Naive B cell (primary cell): ENCODE measurements around the gene TECRL. TPM values are rescaled to one million over a fixed set of nuclear protein-coding genes. Genes with fewer than 3 reads are reported as not detected.

Experiments used
- ATAC-seq, 2 donors: fragments of 150-1000 bp; cut with Tn5 transposase; 2 replicates each; pipeline ENCODE4 v1.10.0; 2021; ENCODE audit warnings: low read depth in 2 of 2, mild to moderate bottlenecking in 2 of 2, moderate library complexity in 2 of 2
- DNase-seq: peaks from one replicate; pipeline ENCODE4 v3.0.0; 2022
- H3K27ac Mint-ChIP-seq, 6 donors: one replicate each; pipeline ENCODE4 v1.8.0; 2020 to 2022; ENCODE audit warnings: mild to moderate bottlenecking in 6 of 6, mixed read lengths in 6 of 6, moderate library complexity in 5 of 6, inconsistent platforms in 2 of 6
- H3K27me3 Mint-ChIP-seq, 3 donors: one replicate each; pipeline ENCODE4 v1.8.0; 2021 to 2022; ENCODE audit warnings: mixed read lengths in 3 of 3, mild to moderate bottlenecking in 1 of 3
- H3K36me3 Mint-ChIP-seq, 2 donors: one replicate each; pipeline ENCODE4 v1.8.0; 2020 to 2022; ENCODE audit warnings: mixed read lengths in 2 of 2, inconsistent platforms in 1 of 2, mild to moderate bottlenecking in 1 of 2
- H3K4me1 Mint-ChIP-seq, 3 donors: one replicate each; pipeline ENCODE4 v1.8.0; 2020 to 2022; ENCODE audit warnings: mixed read lengths in 3 of 3, inconsistent platforms in 1 of 3, mild to moderate bottlenecking in 1 of 3, moderate library complexity in 1 of 3
- H3K4me3 Mint-ChIP-seq, 8 donors: one replicate each; pipeline ENCODE4 v1.8.0; 2020 to 2022; ENCODE audit warnings: mild to moderate bottlenecking in 8 of 8, mixed read lengths in 8 of 8, moderate library complexity in 8 of 8, inconsistent platforms in 2 of 8
- H3K9me3 Mint-ChIP-seq, 7 donors: one replicate each; pipeline ENCODE4 v1.8.0; 2020 to 2022; ENCODE audit warnings: mixed read lengths in 7 of 7, mild to moderate bottlenecking in 5 of 7, inconsistent platforms in 2 of 7, moderate library complexity in 1 of 7
- polyA plus RNA-seq, 6 donors: library from polyadenylated mRNA; unstranded; fragments of 300-500 nt; fragmentation: Illumina TruSeq; gene quantifications; one replicate each; pipeline ENCODE4 v1.2.3, GENCODE V29; 2021; ENCODE audit warnings: low read depth in 6 of 6

The TECRL gene, protein sequence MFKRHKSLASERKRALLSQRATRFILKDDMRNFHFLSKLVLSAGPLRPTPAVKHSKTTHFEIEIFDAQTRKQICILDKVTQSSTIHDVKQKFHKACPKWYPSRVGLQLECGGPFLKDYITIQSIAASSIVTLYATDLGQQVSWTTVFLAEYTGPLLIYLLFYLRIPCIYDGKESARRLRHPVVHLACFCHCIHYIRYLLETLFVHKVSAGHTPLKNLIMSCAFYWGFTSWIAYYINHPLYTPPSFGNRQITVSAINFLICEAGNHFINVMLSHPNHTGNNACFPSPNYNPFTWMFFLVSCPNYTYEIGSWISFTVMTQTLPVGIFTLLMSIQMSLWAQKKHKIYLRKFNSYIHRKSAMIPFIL
- not detected for polyA plus RNA-seq

DNA sequence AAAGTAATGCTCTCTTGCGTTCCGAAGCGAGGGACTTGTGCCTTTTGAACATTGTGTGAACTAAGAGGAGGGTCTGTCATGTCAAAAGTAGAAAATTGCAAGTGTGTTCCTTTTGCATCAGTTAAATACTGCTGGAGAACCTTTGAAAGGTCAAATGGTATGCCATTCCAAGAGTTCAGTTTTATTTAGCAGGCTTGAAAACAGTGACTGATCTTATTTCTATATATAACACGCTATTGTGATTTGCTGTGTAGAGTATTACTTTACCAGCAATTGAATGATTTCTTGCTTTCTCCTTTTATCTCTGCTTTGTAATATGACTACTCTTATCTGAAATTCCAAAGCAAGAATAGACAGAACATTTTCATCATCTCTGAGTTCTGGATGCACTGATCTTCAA, at the start of gene TECRL:
TSS of gene TECRL (minus strand) at position 151 of the 400 bp plus-strand sequence. CDS start at position 52, 99 bp downstream.
- Mint-ChIP-seq H3K4me3 (no peak within 1 kb of the TSS), H3K27me3 (no peaks in the 10 kb centered on the region), H3K4me1 (no peaks in the 10 kb centered on the region), H3K27ac (no peak within 1 kb of the TSS), H3K9me3 (no peaks in the 10 kb centered on the region), H3K36me3 (no peaks in the 10 kb centered on the region)
- DNase-seq (no peak), ATAC-seq (no peak)

DNA sequence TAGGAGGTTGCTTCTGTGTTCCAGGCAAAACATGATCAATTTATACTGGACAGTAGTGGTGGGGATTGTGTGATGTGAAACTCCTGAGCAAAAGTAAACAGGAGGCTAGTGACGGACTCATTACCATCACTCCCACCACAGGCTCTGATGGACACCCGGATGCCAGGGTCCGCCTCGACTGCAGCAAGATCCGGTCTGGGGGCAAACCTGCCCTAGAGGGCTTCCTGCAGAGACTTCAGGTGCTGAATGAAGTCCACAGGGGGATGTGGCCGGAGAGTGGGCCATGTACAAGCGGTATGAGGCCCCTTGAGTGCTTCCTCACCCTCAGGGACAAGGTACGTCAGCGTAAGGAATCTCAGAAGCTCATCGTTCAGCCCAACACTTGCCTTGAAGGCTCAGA, 23.4 kb upstream of the TECRL start:
- Mint-ChIP-seq H3K27ac (no peak overlapping the region), H3K4me3 (no peak overlapping the region), H3K9me3 (peaks cover 8 to 28% (median 18%) of the 10 kb centered on the region in 7 donors), H3K36me3 (peaks cover 0 to 5% of the 10 kb centered on the region in 2 donors), H3K4me1 (no peaks in the 10 kb centered on the region), H3K27me3 (no peaks in the 10 kb centered on the region)
- ATAC-seq = no peak
- no peak for DNase-seq

DNA sequence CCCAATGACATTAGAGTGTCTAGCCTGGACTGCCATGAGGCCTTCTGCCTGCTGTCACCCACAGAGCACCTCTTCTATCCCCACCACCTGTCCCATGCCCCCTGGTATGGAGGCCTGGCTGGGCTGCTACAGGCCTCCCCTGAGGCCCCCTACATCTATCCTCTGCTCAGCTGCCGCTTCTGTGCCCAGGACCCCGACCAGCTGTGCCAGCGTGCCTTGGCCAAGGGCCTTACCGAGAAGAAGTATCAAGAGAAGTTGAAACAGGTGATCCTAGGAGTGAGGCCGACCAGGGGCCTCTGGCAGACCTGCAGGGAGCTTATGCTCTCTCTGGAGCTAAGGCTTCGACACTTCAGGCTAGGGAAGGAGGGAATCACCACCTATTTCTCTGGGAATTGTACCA, 21.7 kb upstream of the TECRL start:
- peaks cover 0 to 5% of the 10 kb centered on the region in 2 donors for H3K36me3 Mint-ChIP-seq
- no peak overlapping the region for H3K4me3 Mint-ChIP-seq
- no peaks in the 10 kb centered on the region for H3K4me1 Mint-ChIP-seq
- H3K27me3 Mint-ChIP-seq = no peaks in the 10 kb centered on the region
- no peak for DNase-seq
- ATAC-seq = no peak
- no peak overlapping the region for H3K27ac Mint-ChIP-seq
- peaks cover 5 to 28% (median 16%) of the 10 kb centered on the region in 7 donors for H3K9me3 Mint-ChIP-seq

DNA sequence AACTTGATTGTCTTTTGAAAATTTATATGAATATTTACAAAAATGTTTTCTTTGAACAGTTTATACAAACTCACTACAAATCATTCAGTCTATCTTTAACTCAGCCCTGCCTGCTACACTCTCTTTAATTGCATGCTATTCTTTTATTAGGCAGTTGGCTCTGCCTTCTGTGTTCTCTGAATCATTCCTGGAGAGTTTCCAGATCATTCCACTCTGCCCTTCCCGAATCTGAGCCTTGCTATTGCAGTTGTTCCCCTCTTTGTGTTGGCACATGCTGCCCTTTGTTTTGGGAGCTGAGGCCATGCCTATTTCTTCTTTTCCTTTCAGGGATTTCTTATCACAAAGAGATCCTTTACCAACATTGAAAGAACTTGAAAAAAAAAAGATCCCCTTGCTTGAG, 8.7 kb upstream of the TECRL start:
- no peak overlapping the region for H3K4me3 Mint-ChIP-seq
- H3K4me1 Mint-ChIP-seq = no peaks in the 10 kb centered on the region
- H3K36me3 Mint-ChIP-seq = no peaks in the 10 kb centered on the region
- no peaks in the 10 kb centered on the region for H3K27me3 Mint-ChIP-seq
- H3K9me3 Mint-ChIP-seq = peaks cover 0 to 5% (median 0%) of the 10 kb centered on the region in 7 donors
- ATAC-seq = no peak
- H3K27ac Mint-ChIP-seq = no peak overlapping the region
- no peak for DNase-seq

DNA sequence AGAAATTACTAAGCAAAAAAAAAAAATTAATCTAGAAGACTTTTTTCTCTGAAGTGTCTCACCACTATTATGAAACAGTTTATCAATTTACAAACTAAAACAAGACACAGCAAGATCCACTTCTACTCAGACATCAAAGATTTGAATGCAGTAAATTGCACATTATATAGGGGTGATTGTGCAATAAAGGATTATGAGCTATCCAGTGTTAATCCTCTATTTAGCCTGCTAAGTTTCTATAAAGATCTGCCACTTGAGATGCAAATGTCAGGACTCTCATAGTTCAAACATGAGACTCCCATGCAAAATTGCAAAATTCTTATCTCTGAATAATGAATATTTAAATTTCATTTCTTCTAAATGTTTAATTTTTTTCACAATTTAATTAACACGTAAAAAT, 2.2 kb downstream of the TECRL start:
- DNase-seq = no peak
- Mint-ChIP-seq H3K27me3 (no peaks in the 10 kb centered on the region), H3K4me3 (no peak overlapping the region), H3K9me3 (no peaks in the 10 kb centered on the region), H3K4me1 (no peaks in the 10 kb centered on the region), H3K36me3 (no peaks in the 10 kb centered on the region), H3K27ac (no peak overlapping the region)
- ATAC-seq = no peak

DNA sequence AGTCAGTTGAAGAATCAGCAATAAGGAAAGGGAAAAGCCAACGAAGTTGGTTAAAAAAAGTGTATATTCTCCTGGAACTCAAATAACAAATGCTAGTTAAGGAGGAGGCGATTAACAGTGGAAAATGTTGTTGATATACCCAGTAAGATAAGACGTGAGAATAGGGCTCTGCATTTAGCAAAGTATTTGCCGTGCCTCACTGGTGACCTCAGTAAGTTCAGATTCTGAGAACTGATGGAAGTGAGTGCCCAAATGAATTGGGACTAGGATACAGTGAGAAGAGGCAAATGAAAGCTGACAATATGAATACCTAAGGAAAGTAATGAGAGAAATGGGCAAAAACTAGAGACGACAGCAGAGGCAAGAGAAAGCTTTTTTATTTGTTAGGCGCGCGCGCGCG, 3.5 kb downstream of the TECRL start:
- ATAC-seq = no peak
- Mint-ChIP-seq H3K4me3 (no peak overlapping the region), H3K27me3 (no peaks in the 10 kb centered on the region), H3K36me3 (no peaks in the 10 kb centered on the region), H3K27ac (no peak overlapping the region), H3K4me1 (no peaks in the 10 kb centered on the region), H3K9me3 (no peaks in the 10 kb centered on the region)
- no peak for DNase-seq

DNA sequence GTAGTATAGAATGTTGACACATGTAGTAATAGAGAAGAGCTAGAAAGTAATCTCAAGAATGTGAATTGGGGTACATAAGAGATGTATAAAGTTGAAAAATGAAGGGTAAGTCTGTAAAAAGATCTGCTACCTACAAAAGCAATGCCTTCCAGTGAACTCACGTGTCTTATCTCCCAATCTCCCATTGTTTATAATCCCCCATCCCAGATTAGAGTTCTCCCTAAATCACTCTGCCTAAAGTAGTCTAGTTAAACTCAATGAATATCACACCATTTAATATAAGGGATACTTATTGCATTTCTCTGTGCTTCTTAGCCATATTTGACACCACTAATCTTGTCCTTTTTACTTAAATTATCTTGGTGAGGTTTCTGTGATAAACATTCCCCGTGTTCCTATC, 6.6 kb downstream of the TECRL start:
- Mint-ChIP-seq H3K9me3 (peaks cover 0 to 2% (median 0%) of the 10 kb centered on the region in 7 donors), H3K36me3 (no peaks in the 10 kb centered on the region), H3K4me1 (no peaks in the 10 kb centered on the region), H3K4me3 (no peak overlapping the region), H3K27ac (no peak overlapping the region), H3K27me3 (no peaks in the 10 kb centered on the region)
- no peak for DNase-seq
- no peak for ATAC-seq

DNA sequence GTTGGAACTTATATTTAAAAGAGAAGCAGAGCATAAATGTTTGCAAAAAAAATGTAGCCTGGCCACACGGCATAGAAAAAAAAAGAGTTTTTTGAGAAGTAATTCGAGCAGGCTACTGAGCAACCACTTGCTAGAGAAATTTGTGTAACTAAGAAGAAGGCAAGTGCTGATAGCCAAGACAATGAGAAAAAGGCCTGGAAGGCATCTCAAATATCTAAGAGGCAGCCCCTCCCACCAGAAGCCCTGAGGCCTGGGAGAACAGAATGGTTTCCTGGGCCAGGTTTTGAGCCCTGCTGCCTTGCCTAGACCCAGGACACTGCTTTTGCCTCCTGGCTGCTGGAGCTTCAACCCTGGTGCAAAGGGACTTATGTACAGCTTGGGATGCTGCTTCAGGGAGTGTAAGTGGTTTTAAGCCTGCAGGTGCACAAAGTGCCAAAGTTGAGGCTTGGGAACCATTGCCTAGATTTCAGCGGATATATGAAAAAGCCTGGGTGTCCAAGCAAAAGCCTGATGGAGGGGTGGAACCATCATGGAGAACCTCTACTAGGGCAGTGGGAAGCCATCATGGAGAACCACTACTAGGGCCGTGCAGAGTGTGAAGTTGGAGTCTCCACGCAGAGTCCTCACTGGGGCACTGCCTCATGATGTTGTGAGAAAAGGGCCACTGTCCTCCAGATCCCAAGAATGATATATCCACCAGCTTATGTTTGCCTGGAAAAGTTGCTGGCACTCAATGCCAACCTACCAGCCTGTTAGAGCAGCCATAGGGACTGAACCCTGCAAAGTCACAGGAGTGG, 9.7 kb downstream of the TECRL start:
- no peak for ATAC-seq
- H3K36me3 Mint-ChIP-seq = no peaks in the 10 kb centered on the region
- no peaks in the 10 kb centered on the region for H3K27me3 Mint-ChIP-seq
- peaks cover 0 to 4% (median 0%) of the 10 kb centered on the region in 7 donors for H3K9me3 Mint-ChIP-seq
- DNase-seq = no peak
- no peaks in the 10 kb centered on the region for H3K4me1 Mint-ChIP-seq
- peak overlapping the region in 1 of 8 donors; percentile 62 for H3K4me3 Mint-ChIP-seq
- H3K27ac Mint-ChIP-seq = no peak overlapping the region

DNA sequence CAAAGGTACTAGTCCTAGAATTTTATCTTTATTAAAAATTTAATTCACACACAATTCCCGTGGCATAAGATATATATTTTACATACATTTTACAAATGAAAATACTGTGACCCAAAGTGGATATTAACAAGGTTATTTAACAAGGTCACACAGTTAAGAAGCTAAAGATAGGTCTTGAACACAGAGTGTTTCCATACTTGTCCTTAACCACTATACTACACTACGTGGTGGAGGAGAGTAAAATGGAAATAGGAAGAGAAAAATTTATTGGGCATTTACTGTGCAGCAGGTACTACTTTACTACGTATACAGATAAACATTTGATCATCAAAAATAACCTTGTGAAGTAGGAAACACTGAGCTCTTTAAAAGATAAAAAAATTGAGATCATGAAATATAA, 14.8 kb downstream of the TECRL start:
- no peak for ATAC-seq
- no peaks in the 10 kb centered on the region for H3K4me1 Mint-ChIP-seq
- DNase-seq = no peak
- H3K9me3 Mint-ChIP-seq = peaks cover 0 to 6% (median 0%) of the 10 kb centered on the region in 7 donors
- H3K27ac Mint-ChIP-seq = no peak overlapping the region
- no peaks in the 10 kb centered on the region for H3K27me3 Mint-ChIP-seq
- H3K4me3 Mint-ChIP-seq = no peak overlapping the region
- H3K36me3 Mint-ChIP-seq = no peaks in the 10 kb centered on the region

DNA sequence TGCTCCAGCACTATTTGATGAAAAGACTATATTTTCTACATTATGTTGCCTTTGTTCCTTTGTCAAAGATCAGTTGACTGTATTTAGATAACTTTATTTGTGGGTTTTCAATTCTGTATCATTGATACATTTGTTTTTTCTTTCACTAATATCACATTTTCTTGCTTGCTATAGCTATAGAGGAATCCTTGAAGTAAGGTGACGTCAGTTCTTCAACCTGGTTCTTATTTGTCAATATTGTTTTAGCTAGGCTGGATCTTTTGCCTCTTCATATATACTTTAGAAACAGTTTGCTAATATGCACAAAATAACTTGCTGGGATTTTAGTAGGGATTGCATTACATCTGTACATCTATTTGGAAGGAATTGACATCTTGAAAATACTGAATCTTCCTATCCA, 21.0 kb downstream of the TECRL start:
- Mint-ChIP-seq H3K36me3 (no peaks in the 10 kb centered on the region), H3K27ac (no peak overlapping the region), H3K9me3 (peaks cover 0 to 1% (median 0%) of the 10 kb centered on the region in 7 donors), H3K4me1 (no peaks in the 10 kb centered on the region), H3K4me3 (no peak overlapping the region), H3K27me3 (no peaks in the 10 kb centered on the region)
- ATAC-seq (no peak), DNase-seq (no peak)

DNA sequence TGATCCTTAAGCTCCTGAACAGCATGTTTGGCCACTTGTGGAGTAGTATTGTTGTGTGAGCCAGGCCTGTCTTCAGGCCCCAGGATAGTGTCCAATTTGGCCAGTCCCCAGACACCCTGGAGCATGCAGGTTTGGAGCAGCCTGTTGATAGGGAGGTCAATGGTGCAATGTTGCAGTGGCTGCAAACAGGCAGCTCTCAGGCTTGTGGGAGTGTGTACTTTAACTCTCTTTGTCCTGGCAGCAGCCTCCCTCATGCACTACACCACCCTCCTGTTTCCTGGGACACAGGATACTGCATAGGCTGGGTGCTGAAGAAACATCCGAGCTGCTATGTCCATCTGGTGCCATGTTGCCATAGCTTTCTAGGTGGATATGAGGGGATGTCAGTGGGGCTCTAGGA, 24.0 kb downstream of the TECRL start:
- ATAC-seq = no peak
- H3K9me3 Mint-ChIP-seq = peaks cover 0 to 5% (median 0%) of the 10 kb centered on the region in 7 donors

DNA sequence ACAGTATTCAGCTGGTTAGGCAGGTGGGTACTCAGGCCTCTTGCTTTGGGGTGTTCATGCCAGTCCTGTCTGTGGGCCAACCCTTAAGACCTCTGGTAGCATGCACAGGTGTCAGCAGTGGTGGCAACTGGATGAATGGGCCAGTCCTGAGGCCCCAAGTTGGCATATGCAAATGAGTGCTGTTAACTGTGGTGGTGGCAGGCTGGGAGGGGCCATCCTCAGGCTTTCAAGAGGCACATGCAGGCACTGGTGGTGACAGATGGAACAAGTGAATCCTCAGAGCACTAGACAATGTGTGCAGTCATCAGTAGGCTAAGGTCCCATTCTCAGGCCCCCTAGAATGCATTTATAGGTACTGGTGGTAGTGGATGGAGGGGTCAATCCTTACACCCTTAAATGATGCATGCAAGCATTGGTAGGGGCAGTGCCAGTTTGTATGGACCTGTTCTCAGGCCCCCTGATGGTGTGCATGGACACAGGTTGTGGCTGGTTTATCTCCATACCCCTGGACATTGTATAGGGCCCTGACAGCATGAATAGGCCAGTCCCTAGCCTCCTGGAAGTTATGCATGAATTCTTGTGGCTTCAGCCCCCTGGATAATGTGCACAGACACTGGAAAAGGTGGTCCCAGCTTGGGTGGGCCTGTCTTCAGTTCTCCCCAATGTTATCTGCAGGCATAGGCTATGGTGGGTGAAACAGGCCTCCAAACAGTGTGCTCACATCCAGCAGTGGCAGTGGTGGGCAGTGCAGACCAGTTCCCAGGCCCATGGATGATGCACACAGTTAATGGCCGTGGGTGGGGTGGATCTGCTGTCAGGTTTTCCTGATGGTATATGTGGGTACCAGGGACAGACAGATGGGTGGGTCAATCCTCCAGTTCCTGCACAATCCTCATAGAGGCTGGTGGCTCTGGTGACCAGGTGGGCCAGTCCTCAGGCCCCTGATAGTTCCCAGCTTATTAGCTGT, 24.7 kb downstream of the TECRL start:
- H3K4me3 Mint-ChIP-seq = no peak overlapping the region
- H3K9me3 Mint-ChIP-seq = peaks cover 0 to 5% (median 0%) of the 10 kb centered on the region in 7 donors
- H3K27me3 Mint-ChIP-seq = no peaks in the 10 kb centered on the region
- no peaks in the 10 kb centered on the region for H3K36me3 Mint-ChIP-seq
- H3K4me1 Mint-ChIP-seq = no peaks in the 10 kb centered on the region
- DNase-seq = no peak
- no peak for ATAC-seq
- no peak overlapping the region for H3K27ac Mint-ChIP-seq

More for the DNA sequence above, 24.0 kb downstream of the TECRL start:
- Mint-ChIP-seq H3K4me1 (no peaks in the 10 kb centered on the region), H3K27ac (peak overlapping the region in 1 of 6 donors; percentile 49), H3K4me3 (no peak overlapping the region), H3K36me3 (no peaks in the 10 kb centered on the region), H3K27me3 (no peaks in the 10 kb centered on the region)
- no peak for DNase-seq

DNA sequence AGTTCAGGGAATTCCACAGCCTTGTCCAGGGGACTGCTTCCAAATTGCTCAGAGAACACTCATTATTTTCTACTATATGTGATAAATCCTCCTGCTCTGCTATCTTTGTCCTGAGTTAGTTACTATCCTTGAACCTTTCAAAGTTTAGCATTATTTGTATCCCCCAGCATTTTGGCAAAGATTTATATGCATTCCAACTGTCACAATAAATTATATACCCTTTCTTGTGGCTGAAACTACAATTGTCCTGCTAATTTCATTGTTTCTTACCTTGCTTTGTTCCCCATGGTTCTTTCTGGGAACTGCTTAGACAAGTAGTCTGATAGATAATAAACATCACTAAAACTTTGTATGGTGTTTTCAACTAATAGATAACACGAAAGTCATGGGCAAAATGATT, 40.5 kb downstream of the TECRL start:
- H3K4me3 Mint-ChIP-seq = no peak overlapping the region
- H3K27me3 Mint-ChIP-seq = no peaks in the 10 kb centered on the region
- H3K9me3 Mint-ChIP-seq = peaks cover 0 to 29% (median 5%) of the 10 kb centered on the region in 7 donors
- H3K27ac Mint-ChIP-seq = no peak overlapping the region
- DNase-seq = no peak
- H3K36me3 Mint-ChIP-seq = no peaks in the 10 kb centered on the region
- no peak for ATAC-seq
- no peaks in the 10 kb centered on the region for H3K4me1 Mint-ChIP-seq
